ENCODE data around the gene IFT172.

IFT172 gene

DNA sequence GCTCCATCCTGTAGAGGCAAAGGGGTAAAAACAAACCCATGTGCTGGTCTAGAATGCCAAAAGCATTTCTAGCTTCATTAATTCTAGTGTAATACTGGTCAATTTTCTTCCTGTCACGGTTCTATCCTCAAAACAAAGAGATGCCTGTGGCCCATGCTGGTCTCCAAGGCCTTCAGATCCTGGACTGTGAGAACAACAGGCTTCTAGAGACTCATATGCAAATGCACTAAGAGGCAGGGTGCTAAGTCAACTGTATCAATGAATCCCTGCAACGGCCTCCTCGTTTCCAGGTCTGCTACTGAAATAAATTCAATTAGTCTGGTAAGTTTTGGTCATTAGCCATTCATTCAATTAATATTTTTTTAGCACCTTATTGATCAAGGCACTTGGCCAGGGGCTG, 4.0 kb downstream of the IFT172 start:
- TF ChIP-seq, protein P1, sequence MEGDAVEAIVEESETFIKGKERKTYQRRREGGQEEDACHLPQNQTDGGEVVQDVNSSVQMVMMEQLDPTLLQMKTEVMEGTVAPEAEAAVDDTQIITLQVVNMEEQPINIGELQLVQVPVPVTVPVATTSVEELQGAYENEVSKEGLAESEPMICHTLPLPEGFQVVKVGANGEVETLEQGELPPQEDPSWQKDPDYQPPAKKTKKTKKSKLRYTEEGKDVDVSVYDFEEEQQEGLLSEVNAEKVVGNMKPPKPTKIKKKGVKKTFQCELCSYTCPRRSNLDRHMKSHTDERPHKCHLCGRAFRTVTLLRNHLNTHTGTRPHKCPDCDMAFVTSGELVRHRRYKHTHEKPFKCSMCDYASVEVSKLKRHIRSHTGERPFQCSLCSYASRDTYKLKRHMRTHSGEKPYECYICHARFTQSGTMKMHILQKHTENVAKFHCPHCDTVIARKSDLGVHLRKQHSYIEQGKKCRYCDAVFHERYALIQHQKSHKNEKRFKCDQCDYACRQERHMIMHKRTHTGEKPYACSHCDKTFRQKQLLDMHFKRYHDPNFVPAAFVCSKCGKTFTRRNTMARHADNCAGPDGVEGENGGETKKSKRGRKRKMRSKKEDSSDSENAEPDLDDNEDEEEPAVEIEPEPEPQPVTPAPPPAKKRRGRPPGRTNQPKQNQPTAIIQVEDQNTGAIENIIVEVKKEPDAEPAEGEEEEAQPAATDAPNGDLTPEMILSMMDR (IDR thresholded peaks at IDR 0.05), result no peak
- H3K36me3 Mint-ChIP-seq (ENCODE audit: low read depth), result peaks cover 19% of the 10 kb centered on the region
- no peak overlapping the region for H3K27ac Mint-ChIP-seq
- H3K27me3 Mint-ChIP-seq (ENCODE audit: low read depth, poor library complexity), result no peaks in the 10 kb centered on the region
- no peak overlapping the region for H3K4me3 Mint-ChIP-seq
- no peaks in the 10 kb centered on the region for H3K9me3 Mint-ChIP-seq
- DNase-seq, result no peak
- peaks cover 20% of the 10 kb centered on the region for H3K4me1 Mint-ChIP-seq

DNA sequence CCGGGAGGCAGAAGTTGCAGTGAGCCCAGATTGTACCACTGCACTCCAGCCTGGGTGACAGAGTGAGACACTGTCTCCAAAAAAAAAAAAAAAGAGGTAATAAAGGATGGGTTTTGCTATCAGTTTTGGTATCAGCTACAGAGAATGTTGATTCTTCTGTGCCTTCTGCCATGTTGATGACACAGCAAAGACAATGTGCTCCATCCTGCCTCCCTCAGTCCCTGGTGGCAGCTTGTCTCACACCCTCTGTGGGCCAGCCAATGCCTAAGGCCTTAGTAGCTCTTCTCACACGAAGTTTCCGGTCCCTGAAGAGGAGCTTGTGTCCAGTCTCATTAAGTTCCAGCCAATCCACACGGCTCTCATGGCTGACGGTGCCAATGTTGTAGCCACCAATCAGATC, 17.6 kb downstream of the IFT172 start:
- Mint-ChIP-seq H3K27ac (no peak overlapping the region), H3K4me1 (no peaks in the 10 kb centered on the region), H3K27me3 (ENCODE audit: low read depth, poor library complexity) (peaks cover 3% of the 10 kb centered on the region), H3K4me3 (no peak overlapping the region), H3K36me3 (ENCODE audit: low read depth) (peaks cover 40% of the 10 kb centered on the region), H3K9me3 (no peaks in the 10 kb centered on the region)
- no peak for DNase-seq
- TF ChIP-seq, protein P1 (IDR thresholded peaks at IDR 0.05), result no peak

DNA sequence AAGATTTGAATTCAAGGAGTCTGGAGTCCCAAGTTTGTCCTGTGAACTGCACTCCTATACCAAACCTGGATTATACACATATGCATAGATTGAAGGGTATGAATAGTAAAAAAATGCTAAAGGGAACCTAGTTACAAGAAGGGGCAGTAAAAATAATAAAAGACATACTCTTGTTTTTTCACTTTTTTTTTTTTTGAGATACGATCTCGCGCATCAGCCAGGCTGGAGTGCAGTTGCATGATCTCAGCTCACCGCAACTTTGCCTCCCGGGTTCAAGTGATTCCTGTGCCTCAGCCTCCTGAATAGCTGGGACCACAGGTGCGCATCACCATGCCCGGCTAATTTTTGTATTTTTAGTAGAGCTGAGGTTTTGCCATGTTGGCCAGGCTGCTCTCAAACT, 25.1 kb downstream of the IFT172 start:
- Mint-ChIP-seq H3K27me3 (ENCODE audit: low read depth, poor library complexity) (peaks cover 3% of the 10 kb centered on the region), H3K36me3 (ENCODE audit: low read depth) (no peaks in the 10 kb centered on the region), H3K4me1 (no peaks in the 10 kb centered on the region), H3K27ac (no peak overlapping the region), H3K4me3 (no peak overlapping the region), H3K9me3 (no peaks in the 10 kb centered on the region)
- no peak for DNase-seq
- TF ChIP-seq, protein P1 (IDR thresholded peaks at IDR 0.05), result no peak

DNA sequence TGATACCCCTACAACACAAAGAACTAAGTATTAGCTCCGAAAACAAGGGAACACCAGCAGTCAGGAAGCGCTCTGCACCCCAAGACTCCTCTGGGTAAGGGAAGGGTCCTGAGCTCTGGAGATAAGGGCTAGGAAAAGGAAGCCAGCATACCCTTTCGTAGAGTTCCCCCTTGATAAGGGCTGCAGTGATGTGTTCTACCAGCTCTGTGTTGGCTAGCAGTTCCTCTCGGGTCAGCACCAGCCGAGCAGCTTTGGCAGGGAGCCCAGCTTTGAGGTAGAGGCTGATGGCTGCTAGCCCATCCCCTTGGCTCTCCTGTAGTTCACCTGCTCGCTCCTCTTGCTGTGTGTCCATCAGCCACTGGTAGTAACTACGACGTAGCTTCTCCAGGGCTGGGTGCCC, 28.4 kb downstream of the IFT172 start:
- no peaks in the 10 kb centered on the region for H3K4me1 Mint-ChIP-seq
- no peak overlapping the region for H3K4me3 Mint-ChIP-seq
- TF ChIP-seq, protein P1 (IDR thresholded peaks at IDR 0.05), result no peak
- no peak overlapping the region for H3K27ac Mint-ChIP-seq
- no peak for DNase-seq
- no peaks in the 10 kb centered on the region for H3K9me3 Mint-ChIP-seq
- peaks cover 20% of the 10 kb centered on the region for H3K36me3 Mint-ChIP-seq (ENCODE audit: low read depth)
- H3K27me3 Mint-ChIP-seq (ENCODE audit: low read depth, poor library complexity), result no peaks in the 10 kb centered on the region

DNA sequence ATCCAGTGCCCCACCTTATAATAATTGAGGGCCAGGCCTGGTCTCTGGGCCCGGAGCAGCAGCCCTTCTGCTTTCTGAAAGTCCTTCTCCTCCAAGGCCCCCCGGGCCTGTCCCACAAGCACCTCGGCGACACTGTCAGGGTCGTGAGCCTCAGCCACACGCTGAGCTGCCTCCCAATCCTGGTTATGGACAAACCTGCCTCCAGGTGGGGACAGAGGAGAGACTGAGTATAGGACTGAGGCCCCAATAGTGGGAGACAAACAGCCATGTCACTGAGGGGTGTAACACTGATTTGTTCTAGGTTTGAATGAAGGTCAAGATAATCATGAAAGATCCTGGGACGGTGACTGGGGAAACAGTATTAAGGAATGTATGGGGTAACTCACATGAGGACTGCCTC, 35.6 kb downstream of the IFT172 start:
- H3K27ac Mint-ChIP-seq, result no peak overlapping the region
- peaks cover 3% of the 10 kb centered on the region for H3K27me3 Mint-ChIP-seq (ENCODE audit: low read depth, poor library complexity)
- H3K9me3 Mint-ChIP-seq, result no peaks in the 10 kb centered on the region
- TF ChIP-seq, protein P1 (IDR thresholded peaks at IDR 0.05), result no peak
- H3K4me3 Mint-ChIP-seq, result no peak overlapping the region
- H3K36me3 Mint-ChIP-seq (ENCODE audit: low read depth), result peaks cover 66% of the 10 kb centered on the region
- no peaks in the 10 kb centered on the region for H3K4me1 Mint-ChIP-seq
- DNase-seq, result no peak

DNA sequence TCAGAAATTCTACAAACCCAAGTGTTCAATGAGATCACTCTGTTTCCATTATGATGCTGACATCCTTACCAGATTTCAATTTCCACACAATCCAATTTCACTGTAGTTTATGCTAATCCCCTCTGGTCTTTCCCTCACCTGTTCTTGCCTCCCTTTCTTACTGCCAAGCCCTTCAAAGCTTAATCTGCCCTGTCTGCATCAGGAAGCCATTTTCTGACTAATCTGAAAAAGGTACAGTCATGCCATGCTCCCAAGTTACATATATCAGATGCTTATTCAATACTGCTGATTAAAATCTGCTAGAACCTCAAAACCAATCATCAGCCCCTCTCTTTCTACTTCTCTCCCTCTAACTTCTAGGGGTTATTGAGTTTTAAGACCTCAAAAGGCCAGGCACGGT, 38.4 kb downstream of the IFT172 start:
- TF ChIP-seq, protein P1 (IDR thresholded peaks at IDR 0.05), result no peak
- H3K36me3 Mint-ChIP-seq (ENCODE audit: low read depth), result peaks cover 68% of the 10 kb centered on the region
- no peak overlapping the region for H3K27ac Mint-ChIP-seq
- no peaks in the 10 kb centered on the region for H3K9me3 Mint-ChIP-seq
- DNase-seq, result no peak
- peaks cover 3% of the 10 kb centered on the region for H3K27me3 Mint-ChIP-seq (ENCODE audit: low read depth, poor library complexity)
- H3K4me1 Mint-ChIP-seq, result no peaks in the 10 kb centered on the region
- no peak overlapping the region for H3K4me3 Mint-ChIP-seq

Data from nephron progenitor cell (in vitro differentiated cells).